K562 (cell line): Measurements from ENCODE around the gene NAT9. TPM values are rescaled to one million over a fixed set of nuclear protein-coding genes. Genes with fewer than 3 reads are reported as not detected.

Experiments
- ATAC-seq: fragments of 200-7000 bp; cut with Tn5 transposase; 3 replicates; pipeline ENCODE4 v1.9.1; 2020; ENCODE audit warnings: moderate library complexity
- BruUV-seq: library from RNA; stranded (reverse); fragments of 400-500 nt; replicated peaks from 2 replicates; lab custom pipeline; 2021; lab: Mats Ljungman, UMichigan
- CTCF ChIA-PET: fragments of 300-600 bp; formaldehyde crosslinking; extraction: SDS; loops from one replicate; lab custom pipeline; 2021; ENCODE audit warnings: low intra/inter-chr PET ratio; lab: Yijun Ruan, JAX
- POLR2A ChIA-PET: fragments of 300-600, 350-650 bp; sonication (Branson Sonifier 250); formaldehyde crosslinking; extraction: SDS; loops from one replicate; lab custom pipeline; 2021; ENCODE audit warnings: antibody characterized with exemption, inconsistent platforms; lab: Yijun Ruan, JAX
- DNase-seq, 4 experiments: peaks; one replicate each; pipeline versions ENCODE4 v3.0.0 to v3.0.0-alpha.2; 2011 to 2018; ENCODE audit warnings: low spot score in 3 of 4, mixed read lengths in 3 of 4; ENCODE audit errors: extremely low read depth in 1 of 4
- FAIRE-seq: peaks from 2 replicates; lab custom pipeline; 2011; peaks lifted over from hg19 to GRCh38; lab: Jason Lieb, UNC
- H2AFZ ChIP-seq: 2 replicates; pipeline ENCODE4 v1.6.0; 2011; ENCODE audit warnings: low read depth, low read length, control low read depth, inconsistent platforms
- H3K27ac ChIP-seq: fragments of 200-600 bp; 3 replicates; pipeline ENCODE4 v1.8.0; 2011; ENCODE audit warnings: low read depth, mild to moderate bottlenecking, control low read depth, inconsistent platforms, low read length, moderate library complexity, mixed read lengths; ENCODE audit errors: extremely low read depth
- H3K27me3 ChIP-seq, 2 experiments: fragments of 300-600 bp in 1 of 2; 2 replicates in 1 of 2; 3 replicates in 1 of 2; pipeline versions ENCODE4 v1.6.0 to v1.8.0; 2011; ENCODE audit warnings: inconsistent platforms in 2 of 2, low read length in 2 of 2, mild to moderate bottlenecking in 1 of 2, mixed read lengths in 1 of 2, moderate library complexity in 1 of 2; ENCODE audit not compliant: control insufficient read depth in 2 of 2, insufficient read depth in 2 of 2
- H3K36me3 ChIP-seq: fragments of 300-600 bp; 3 replicates; pipeline ENCODE4 v1.8.0; 2011; ENCODE audit warnings: mild to moderate bottlenecking, low read length, inconsistent platforms; ENCODE audit not compliant: control insufficient read depth, insufficient read depth
- H3K4me1 ChIP-seq, 2 experiments: fragments of 200-600 bp in 1 of 2; replicated peaks in 1 of 2; 2 replicates in 1 of 2; 3 replicates in 1 of 2; pipeline versions ENCODE4 v1.5.1 to v1.8.0; 2011; ENCODE audit warnings: inconsistent platforms in 2 of 2, low read length in 2 of 2, mild to moderate bottlenecking in 1 of 2, mixed read lengths in 1 of 2, moderate library complexity in 1 of 2; ENCODE audit not compliant: control insufficient read depth in 2 of 2, insufficient read depth in 2 of 2
- H3K4me2 ChIP-seq: 2 replicates; pipeline ENCODE4 v1.6.1; 2011; ENCODE audit warnings: low read length, control low read depth, inconsistent platforms, mixed read lengths; ENCODE audit not compliant: insufficient read depth
- H3K4me3 ChIP-seq: fragments of 200-600 bp; sonication (generic), shearing (Covaris generic); 2 replicates; pipeline ENCODE4 v1.5.1; 2016; ENCODE audit warnings: control low read depth, inconsistent platforms
- H3K79me2 ChIP-seq: fragments of 200-600 bp; 3 replicates; pipeline ENCODE4 v1.8.0; 2011; ENCODE audit warnings: low read length, inconsistent platforms; ENCODE audit not compliant: control insufficient read depth, insufficient read depth
- H3K9ac ChIP-seq, 2 experiments: 2 replicates each; pipeline versions ENCODE4 v1.6.0 to v1.6.1; 2011; ENCODE audit warnings: low read depth in 2 of 2, low read length in 2 of 2, control low read depth in 1 of 2, inconsistent platforms in 1 of 2, mild to moderate bottlenecking in 1 of 2, mixed read lengths in 1 of 2; ENCODE audit not compliant: insufficient read depth in 1 of 2
- H3K9me1 ChIP-seq: one replicate; pipeline ENCODE4 v1.6.0; 2011; ENCODE audit warnings: inconsistent platforms, mild to moderate bottlenecking, low read length, moderate library complexity; ENCODE audit not compliant: control insufficient read depth, insufficient read depth
- H3K9me3 ChIP-seq: replicated peaks from 2 replicates; pipeline ENCODE4 v1.5.1; 2011; ENCODE audit warnings: low read depth, low read length, inconsistent platforms; ENCODE audit not compliant: control insufficient read depth, insufficient read depth
- H4K20me1 ChIP-seq: replicated peaks from 2 replicates; pipeline ENCODE4 v1.6.1; 2011; ENCODE audit warnings: low read length, inconsistent platforms, mixed read lengths; ENCODE audit not compliant: control insufficient read depth, insufficient read depth
- ARID1B ChIP-seq: fragments of 450-650 bp; IDR thresholded peaks from 2 replicates; pipeline ENCODE4 v1.6.1; 2016; ENCODE audit warnings: antibody characterized with exemption, mild to moderate bottlenecking, inconsistent platforms
- FOXK1 ChIP-seq: sonication (generic); formaldehyde crosslinking; IDR thresholded peaks from 2 replicates; pipeline ENCODE4 v1.8.0; 2022; ENCODE audit warnings: missing genetic modification reagents, mild to moderate bottlenecking, borderline replicate concordance
- KDM1A ChIP-seq, 2 experiments: fragments of 450-650 bp; IDR thresholded peaks; 2 replicates each; pipeline ENCODE4 v1.6.1; 2016; ENCODE audit warnings: mild to moderate bottlenecking in 2 of 2
- KHSRP ChIP-seq: fragments of 450-650 bp; IDR thresholded peaks from 2 replicates; pipeline ENCODE4 v1.6.1; 2017
- NR3C1 ChIP-seq: sonication (generic); formaldehyde crosslinking; IDR thresholded peaks from 2 replicates; pipeline ENCODE4 v1.8.1; 2022; ENCODE audit warnings: missing genetic modification reagents
- TAF7 ChIP-seq: fragments of 450-650 bp; IDR thresholded peaks from 2 replicates; pipeline ENCODE4 v1.6.1; 2016; ENCODE audit warnings: missing genetic modification characterization, missing compliant biosample characterization
- ZBTB9 ChIP-seq: fragments of 450-650 bp; formaldehyde crosslinking; IDR thresholded peaks from 2 replicates; pipeline ENCODE4 v1.4.0; 2020; ENCODE audit warnings: mild to moderate bottlenecking, moderate library complexity
- ZNF175 ChIP-seq: fragments of 200-800 bp; sonication (Bioruptor generic); IDR thresholded peaks from 2 replicates; pipeline ENCODE4 v1.6.1; 2016; ENCODE audit warnings: low read depth, mild to moderate bottlenecking, missing genetic modification characterization, missing compliant biosample characterization
- WGBS: fragments of 100-300 bp; shearing (Covaris generic); methylation state at CpG from one replicate; pipeline ENCODE4 v1.1.6; 2016; ENCODE audit warnings: low coverage, mixed read lengths; ENCODE audit not compliant: insufficient coverage; ENCODE audit errors: missing lambda C conversion rate; 5-methylcytosine and 5-hydroxymethylcytosine counted together
- in situ Hi-C: fragments of 300-500 bp; cut with MboI; formaldehyde crosslinking; loops from 4 replicates; pipeline ENCODE4 v1.15.0; 2018; ENCODE audit warnings: inconsistent platforms, mixed read lengths
- intact Hi-C: fragments of 100-400 bp; cut with micrococcal nuclease; formaldehyde crosslinking; loops from 2 replicates; pipeline ENCODE4 v1.14.2; 2022
- polyA plus RNA-seq, 8 experiments: library from polyadenylated mRNA; depleted of rRNA in 4 of 8; stranded (reverse) in 5 of 8; unstranded in 3 of 8; fragments of >200 nt; fragmentation: Nextera tagmentation in 2 of 8; fragmentation: Illumina TruSeq in 1 of 8; extraction: Ambion mirVana in 2 of 8; extraction: Trizol in 1 of 8; gene quantifications; 2 replicates each; pipeline versions ENCODE4 v1.2.1 to v1.2.3, GENCODE V29; 2011 to 2014; ENCODE audit warnings: inconsistent platforms in 1 of 8, missing spikeins in 1 of 8
- total RNA-seq, 7 experiments: library from RNA; depleted of rRNA in 6 of 7; stranded (reverse); fragments of >200 nt in 6 of 7; fragmentation: Illumina TruSeq in 2 of 7; extraction: Trizol in 2 of 7; gene quantifications; 2 replicates each; pipeline versions ENCODE4 v1.2.1 to v1.2.3, GENCODE V29; 2011 to 2021; ENCODE audit warnings: low replicate concordance in 1 of 7

Gene NAT9
- total and polyA plus RNA-seq, 9 of the 15 experiments (the other 6 are each of a cell fraction or from before 2014, with no cell fraction given) = 4.2 to 63.6 (median 40.8) TPM

- no peak overlapping the region for H2AFZ ChIP-seq
- DNase-seq = no peak
- H3K4me2 ChIP-seq = no peak overlapping the region
- ATAC-seq = no peak
- WGBS = 83% methylated on average over 9 of the region's 9 CpGs
- no peaks in the 10 kb centered on the region for H3K27me3 ChIP-seq
- in situ Hi-C loops (no loop called here), intact Hi-C loops (no loop called here)
- H3K9me1 ChIP-seq = peaks cover 2% of the 10 kb centered on the region
- no peaks in the 10 kb centered on the region for H3K79me2 ChIP-seq
- H3K4me1 ChIP-seq = peaks cover 0 to 4% of the 10 kb centered on the region in 2 experiments; a peak in 1 of 5 replicates
- POLR2A ChIA-PET = interaction anchor here (0.8 kb wide), 1 partner anchor 10 kb away, joined by 3 read pairs; no protein-coding TSS in a partner anchor
- H3K9me3 ChIP-seq = no peaks in the 10 kb centered on the region
- peaks cover 13% of the 10 kb centered on the region; the same call in 2 of the 3 replicates for H3K36me3 ChIP-seq
- no TSS peak for BruUV-seq
- no peak overlapping the region for H3K9ac ChIP-seq
- CTCF ChIA-PET = interaction anchor here (0.8 kb wide), 1 partner anchor 128 kb away, joined by 4 read pairs; no protein-coding TSS in a partner anchor
- H3K4me3 ChIP-seq = no peak overlapping the region
- no peak overlapping the region for H3K27ac ChIP-seq
- no peak for TF ChIP-seq FOXK1
- no peak for TF ChIP-seq ZBTB9 (CRISPR knock-in tag)
- no peak for TF ChIP-seq ARID1B
- no peak for TF ChIP-seq KHSRP
- no peak for TF ChIP-seq TAF7 (tag)
- TF ChIP-seq ZNF175 (CRISPR knock-in tag) = no peak
- no peak for TF ChIP-seq KDM1A (IDR thresholded peaks at IDR 0.05)
- no peak for TF ChIP-seq NR3C1 (CRISPR knock-in tag)
- no peak for FAIRE-seq
- 0 out of 2 replicates have a peak, but pooled peaks cover 7% of the 10 kb centered on the region for H4K20me1 ChIP-seq
These were observed 9.8 kb upstream of the NAT9 start for GRCh38 chr17:74785981-74786360.
